HEK293 (cell line): ENCODE results near the gene MTCP1.

Source experiments
- CTCF ChIA-PET: fragments of 350-600 bp; formaldehyde crosslinking; extraction: SDS; loops from one replicate; lab custom pipeline; 2021; ENCODE audit warnings: antibody characterized with exemption; lab: Yijun Ruan, JAX
- POLR2A ChIA-PET: fragments of 300-600 bp; formaldehyde crosslinking; extraction: SDS; loops from one replicate; lab custom pipeline; 2020; ENCODE audit warnings: antibody characterized with exemption, inconsistent platforms; lab: Yijun Ruan, JAX
- H3K27ac ChIP-seq: fragments of 200-500 bp; sonication (Bioruptor generic); 2 replicates; pipeline ENCODE4 v1.5.1; 2014; ENCODE audit warnings: low read depth, low read length, control low read depth, inconsistent platforms; ENCODE audit errors: extremely low read depth
- H3K36me3 ChIP-seq, 2 experiments: fragments of 200-500 bp in 1 of 2; sonication (Bioruptor generic) in 1 of 2; 1 replicate in 1 of 2; 2 replicates in 1 of 2; pipeline ENCODE4 v1.5.1; 2014 to 2017; ENCODE audit warnings: inconsistent platforms in 2 of 2, low read length in 2 of 2; ENCODE audit not compliant: control insufficient read depth in 2 of 2, insufficient read depth in 1 of 2
- H3K4me1 ChIP-seq: fragments of 200-500 bp; sonication (Bioruptor generic); 2 replicates; pipeline ENCODE4 v1.5.1; 2014; ENCODE audit warnings: mild to moderate bottlenecking, low read length, inconsistent platforms; ENCODE audit not compliant: control insufficient read depth, insufficient read depth
- H3K4me3 ChIP-seq: 2 replicates; pipeline ENCODE4 v1.5.1; 2011; ENCODE audit warnings: low read depth, mild to moderate bottlenecking, control low read depth, low read length, moderate library complexity
- H3K9me3 ChIP-seq: fragments of 200-500 bp; sonication (Bioruptor generic); 2 replicates; pipeline ENCODE4 v1.5.1; 2014; ENCODE audit warnings: low read depth, low read length, inconsistent platforms; ENCODE audit not compliant: control insufficient read depth, insufficient read depth
- KLF7 ChIP-seq: fragments of 450-650 bp; formaldehyde crosslinking; IDR thresholded peaks from 2 replicates; pipeline ENCODE4 v1.5.1; 2016; ENCODE audit warnings: missing biosample characterization, missing genetic modification characterization, borderline replicate concordance
- PRDM1 ChIP-seq: fragments of 450-650 bp; formaldehyde crosslinking; IDR thresholded peaks from 2 replicates; pipeline ENCODE4; 2016; ENCODE audit warnings: missing biosample characterization, missing genetic modification characterization
- RBAK ChIP-seq: fragments of 450-650 bp; formaldehyde crosslinking; IDR thresholded peaks from 2 replicates; pipeline ENCODE4 v1.5.1; 2016; ENCODE audit warnings: missing biosample characterization, missing genetic modification characterization
- ZNF121 ChIP-seq: fragments of 450-650 bp; formaldehyde crosslinking; IDR thresholded peaks from 2 replicates; pipeline ENCODE4 v1.5.1; 2016; ENCODE audit warnings: missing biosample characterization, missing genetic modification characterization
- ZNF184 ChIP-seq: fragments of 450-650 bp; IDR thresholded peaks from 2 replicates; pipeline ENCODE4 v1.5.1; 2018; ENCODE audit warnings: missing biosample characterization, mild to moderate bottlenecking, missing genetic modification characterization
- ZNF19 ChIP-seq: fragments of 450-650 bp; formaldehyde crosslinking; IDR thresholded peaks from 2 replicates; pipeline ENCODE4; 2016; ENCODE audit warnings: missing biosample characterization, missing genetic modification characterization, low read depth
- ZNF274 ChIP-seq, 2 experiments: fragments of 200-500 bp in 1 of 2; fragments of 450-650 bp in 1 of 2; sonication (Bioruptor generic) in 1 of 2; formaldehyde crosslinking in 1 of 2; IDR thresholded peaks; 2 replicates each; pipeline versions ENCODE4 v1.5.1 to v1.6.1; 2014 to 2016; ENCODE audit warnings: borderline replicate concordance in 1 of 2, inconsistent platforms in 1 of 2, low read length in 1 of 2, missing biosample characterization in 1 of 2, missing genetic modification characterization in 1 of 2
- ZNF341 ChIP-seq: fragments of 450-650 bp; formaldehyde crosslinking; IDR thresholded peaks from 2 replicates; pipeline ENCODE4; 2016; ENCODE audit warnings: low read depth, missing biosample characterization, missing genetic modification characterization
- ZNF555 ChIP-seq: fragments of 450-650 bp; formaldehyde crosslinking; conservative IDR thresholded peaks from 2 replicates; pipeline ENCODE4 v1.5.1; 2017; ENCODE audit warnings: missing biosample characterization, mild to moderate bottlenecking, missing genetic modification characterization, inconsistent platforms
- ZNF560 ChIP-seq: fragments of 450-650 bp; formaldehyde crosslinking; IDR thresholded peaks from 2 replicates; pipeline ENCODE4 v1.5.1; 2017; ENCODE audit warnings: missing biosample characterization, missing genetic modification characterization, borderline replicate concordance
- ZNF596 ChIP-seq: fragments of 450-650 bp; IDR thresholded peaks from 2 replicates; pipeline ENCODE4 v1.5.0; 2018; ENCODE audit warnings: missing biosample characterization, mild to moderate bottlenecking, missing genetic modification characterization, moderate library complexity
- ZNF623 ChIP-seq: fragments of 450-650 bp; formaldehyde crosslinking; IDR thresholded peaks from 2 replicates; pipeline ENCODE4 v1.5.1; 2016; ENCODE audit warnings: missing biosample characterization, missing genetic modification characterization
- ZNF658 ChIP-seq: fragments of 450-650 bp; formaldehyde crosslinking; IDR thresholded peaks from 2 replicates; pipeline ENCODE4; 2016; ENCODE audit warnings: missing biosample characterization, missing genetic modification characterization
- ZNF692 ChIP-seq: fragments of 450-650 bp; formaldehyde crosslinking; IDR thresholded peaks from 2 replicates; pipeline ENCODE4 v1.5.1; 2016; ENCODE audit warnings: missing biosample characterization, missing genetic modification characterization
- ZNF776 ChIP-seq: fragments of 450-650 bp; formaldehyde crosslinking; IDR thresholded peaks from 2 replicates; pipeline ENCODE4 v1.5.0; 2017; ENCODE audit warnings: missing biosample characterization, missing genetic modification characterization, borderline replicate concordance
- ZNF785 ChIP-seq: fragments of 450-650 bp; formaldehyde crosslinking; IDR thresholded peaks from 2 replicates; pipeline ENCODE4 v1.5.1; 2016; ENCODE audit warnings: missing biosample characterization, missing genetic modification characterization
- ZSCAN30 ChIP-seq: fragments of 450-650 bp; IDR thresholded peaks from 2 replicates; pipeline ENCODE4 v1.5.1; 2018; ENCODE audit warnings: missing biosample characterization, mild to moderate bottlenecking, missing genetic modification characterization, moderate library complexity
- ZXDB ChIP-seq: fragments of 450-650 bp; formaldehyde crosslinking; IDR thresholded peaks from 2 replicates; pipeline ENCODE4 v1.5.1; 2016; ENCODE audit warnings: missing biosample characterization, missing genetic modification characterization
- TF ChIP-seq, protein P1 (sequence below): fragments of 450-650 bp; formaldehyde crosslinking; conservative IDR thresholded peaks from 2 replicates; pipeline ENCODE4 v1.5.1; 2016; ENCODE audit warnings: low read depth, missing biosample characterization, missing genetic modification characterization
- TF ChIP-seq, protein P2 (sequence below): fragments of 450-650 bp; formaldehyde crosslinking; IDR thresholded peaks from 2 replicates; pipeline ENCODE4 v1.5.1; 2016; ENCODE audit warnings: missing biosample characterization, missing genetic modification characterization
- TF ChIP-seq, protein P3 (sequence below): fragments of 450-650 bp; formaldehyde crosslinking; IDR thresholded peaks from 2 replicates; pipeline ENCODE4 v1.5.1; 2016; ENCODE audit warnings: missing biosample characterization, missing genetic modification characterization, borderline replicate concordance

MTCP1 gene

GRCh38 chrX:155055494-155055893 lies 15.4 kb downstream of the MTCP1 start:
- Histone ChIP-seq H3K27ac (no peak overlapping the region), H3K36me3 (peaks cover under 1 to 30% of the 10 kb centered on the region in 2 experiments), H3K4me1 (no peaks in the 10 kb centered on the region), H3K4me3 (no peak overlapping the region), H3K9me3 (no peaks in the 10 kb centered on the region)
- no peak for TF ChIP-seq ZNF555 (tag by site-specific recombination)
- no peak for TF ChIP-seq ZXDB (tag by site-specific recombination)
- no peak for TF ChIP-seq ZNF776 (tag by site-specific recombination)
- TF ChIP-seq KLF7 (tag by site-specific recombination), result no peak
- no peak for TF ChIP-seq PRDM1 (tag by site-specific recombination)
- TF ChIP-seq ZNF341 (tag by site-specific recombination), result no peak
- TF ChIP-seq ZNF596 (tag by site-specific recombination), result no peak
- TF ChIP-seq, protein P1, sequence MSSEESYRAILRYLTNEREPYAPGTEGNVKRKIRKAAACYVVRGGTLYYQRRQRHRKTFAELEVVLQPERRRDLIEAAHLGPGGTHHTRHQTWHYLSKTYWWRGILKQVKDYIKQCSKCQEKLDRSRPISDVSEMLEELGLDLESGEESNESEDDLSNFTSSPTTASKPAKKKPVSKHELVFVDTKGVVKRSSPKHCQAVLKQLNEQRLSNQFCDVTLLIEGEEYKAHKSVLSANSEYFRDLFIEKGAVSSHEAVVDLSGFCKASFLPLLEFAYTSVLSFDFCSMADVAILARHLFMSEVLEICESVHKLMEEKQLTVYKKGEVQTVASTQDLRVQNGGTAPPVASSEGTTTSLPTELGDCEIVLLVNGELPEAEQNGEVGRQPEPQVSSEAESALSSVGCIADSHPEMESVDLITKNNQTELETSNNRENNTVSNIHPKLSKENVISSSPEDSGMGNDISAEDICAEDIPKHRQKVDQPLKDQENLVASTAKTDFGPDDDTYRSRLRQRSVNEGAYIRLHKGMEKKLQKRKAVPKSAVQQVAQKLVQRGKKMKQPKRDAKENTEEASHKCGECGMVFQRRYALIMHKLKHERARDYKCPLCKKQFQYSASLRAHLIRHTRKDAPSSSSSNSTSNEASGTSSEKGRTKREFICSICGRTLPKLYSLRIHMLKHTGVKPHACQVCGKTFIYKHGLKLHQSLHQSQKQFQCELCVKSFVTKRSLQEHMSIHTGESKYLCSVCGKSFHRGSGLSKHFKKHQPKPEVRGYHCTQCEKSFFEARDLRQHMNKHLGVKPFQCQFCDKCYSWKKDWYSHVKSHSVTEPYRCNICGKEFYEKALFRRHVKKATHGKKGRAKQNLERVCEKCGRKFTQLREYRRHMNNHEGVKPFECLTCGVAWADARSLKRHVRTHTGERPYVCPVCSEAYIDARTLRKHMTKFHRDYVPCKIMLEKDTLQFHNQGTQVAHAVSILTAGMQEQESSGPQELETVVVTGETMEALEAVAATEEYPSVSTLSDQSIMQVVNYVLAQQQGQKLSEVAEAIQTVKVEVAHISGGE, result no peak
- TF ChIP-seq ZNF184 (tag by site-specific recombination), result no peak
- no peak for TF ChIP-seq ZNF121 (tag by site-specific recombination)
- no peak for TF ChIP-seq ZNF19 (tag by site-specific recombination)
- no peak for TF ChIP-seq ZNF560 (tag by site-specific recombination)
- CTCF ChIA-PET, result interaction anchor here (0.6 to 5.0 kb wide), 4 partner anchors 9 to 138 kb away, joined by 3 to 67 read pairs (median 18); no protein-coding TSS in a partner anchor
- POLR2A ChIA-PET, result no interaction called here

DNA sequence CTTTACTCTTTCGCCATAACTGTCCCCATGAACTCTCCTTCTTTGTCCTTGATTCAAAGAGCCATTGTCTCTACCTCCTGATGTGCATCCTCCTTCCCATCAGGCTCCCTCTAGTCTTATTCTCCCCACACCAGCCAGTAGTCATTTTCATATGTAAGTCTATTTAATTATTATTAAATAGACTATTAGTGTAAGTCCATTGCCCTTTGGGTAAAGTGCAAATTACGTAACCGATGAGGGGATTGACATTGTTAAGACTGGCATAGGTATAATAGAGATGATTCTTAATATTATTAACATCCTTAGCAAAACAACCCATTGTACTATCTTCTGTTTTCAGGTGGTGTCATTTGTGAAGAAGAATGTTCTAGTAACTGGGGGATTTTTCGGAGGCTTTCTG lies 16.7 kb downstream of the MTCP1 start:
- POLR2A ChIA-PET, result no interaction called here
- CTCF ChIA-PET, result interaction anchor here (0.5 to 1.0 kb wide), 2 partner anchors 136 to 209 kb away, joined by 3 to 4 read pairs; no protein-coding TSS in a partner anchor

More for the DNA sequence above, 16.7 kb downstream of the MTCP1 start:
- Histone ChIP-seq H3K36me3 (peaks cover 0 to 22% of the 10 kb centered on the region in 2 experiments; a peak in 2 of 3 replicates), H3K27ac (no peak overlapping the region), H3K4me3 (no peak overlapping the region), H3K9me3 (no peaks in the 10 kb centered on the region), H3K4me1 (no peaks in the 10 kb centered on the region)
- TF ChIP-seq ZNF785 (no peak), ZNF274 (IDR thresholded peaks at IDR 0.05; ENCODE audit: low read length) (no peak), ZNF274 (tag by site-specific recombination; IDR thresholded peaks at IDR 0.05; ENCODE audit: borderline replicate concordance) (no peak), RBAK (tag by site-specific recombination) (no peak), ZSCAN30 (tag by site-specific recombination) (no peak), ZNF623 (tag by site-specific recombination) (no peak), ZNF658 (no peak), ZNF692 (no peak)
- TF ChIP-seq, protein P2, sequence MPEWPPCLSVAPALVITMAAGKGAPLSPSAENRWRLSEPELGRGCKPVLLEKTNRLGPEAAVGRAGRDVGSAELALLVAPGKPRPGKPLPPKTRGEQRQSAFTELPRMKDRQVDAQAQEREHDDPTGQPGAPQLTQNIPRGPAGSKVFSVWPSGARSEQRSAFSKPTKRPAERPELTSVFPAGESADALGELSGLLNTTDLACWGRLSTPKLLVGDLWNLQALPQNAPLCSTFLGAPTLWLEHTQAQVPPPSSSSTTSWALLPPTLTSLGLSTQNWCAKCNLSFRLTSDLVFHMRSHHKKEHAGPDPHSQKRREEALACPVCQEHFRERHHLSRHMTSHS (tag by site-specific recombination), result no peak
- TF ChIP-seq, protein P3, sequence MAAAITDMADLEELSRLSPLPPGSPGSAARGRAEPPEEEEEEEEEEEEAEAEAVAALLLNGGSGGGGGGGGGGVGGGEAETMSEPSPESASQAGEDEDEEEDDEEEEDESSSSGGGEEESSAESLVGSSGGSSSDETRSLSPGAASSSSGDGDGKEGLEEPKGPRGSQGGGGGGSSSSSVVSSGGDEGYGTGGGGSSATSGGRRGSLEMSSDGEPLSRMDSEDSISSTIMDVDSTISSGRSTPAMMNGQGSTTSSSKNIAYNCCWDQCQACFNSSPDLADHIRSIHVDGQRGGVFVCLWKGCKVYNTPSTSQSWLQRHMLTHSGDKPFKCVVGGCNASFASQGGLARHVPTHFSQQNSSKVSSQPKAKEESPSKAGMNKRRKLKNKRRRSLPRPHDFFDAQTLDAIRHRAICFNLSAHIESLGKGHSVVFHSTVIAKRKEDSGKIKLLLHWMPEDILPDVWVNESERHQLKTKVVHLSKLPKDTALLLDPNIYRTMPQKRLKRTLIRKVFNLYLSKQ, result no peak
